NCI-H2227 (cell line): ENCODE results near the gene CLPTM1.

Source experiments
- DNase-seq: peaks from one replicate; lab custom pipeline; 2025; ENCODE audit not compliant: unreplicated experiment; lab: John Stamatoyannopoulos, UW

CLPTM1 gene

DNA sequence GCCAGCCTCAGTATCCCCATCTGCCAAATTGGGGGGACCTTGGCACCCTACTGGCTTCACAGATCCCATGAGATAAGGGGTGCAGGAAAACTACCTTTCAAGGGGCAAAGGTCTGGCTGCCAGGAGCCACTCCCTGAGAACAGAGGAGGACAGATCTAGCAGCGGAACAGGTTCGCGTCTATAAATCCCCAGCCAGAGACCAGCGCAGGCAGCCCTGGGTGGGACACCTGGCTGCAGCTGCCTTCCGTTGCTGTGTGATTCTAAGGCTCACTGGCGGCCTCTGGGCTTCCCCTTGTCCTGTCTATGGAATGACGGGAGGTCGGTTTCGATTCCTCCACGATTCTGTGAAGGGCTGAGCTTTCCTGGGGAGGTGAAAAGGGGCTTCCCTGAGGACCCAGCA lies 53.4 kb downstream of the CLPTM1 start:
- no peak for DNase-seq

DNA sequence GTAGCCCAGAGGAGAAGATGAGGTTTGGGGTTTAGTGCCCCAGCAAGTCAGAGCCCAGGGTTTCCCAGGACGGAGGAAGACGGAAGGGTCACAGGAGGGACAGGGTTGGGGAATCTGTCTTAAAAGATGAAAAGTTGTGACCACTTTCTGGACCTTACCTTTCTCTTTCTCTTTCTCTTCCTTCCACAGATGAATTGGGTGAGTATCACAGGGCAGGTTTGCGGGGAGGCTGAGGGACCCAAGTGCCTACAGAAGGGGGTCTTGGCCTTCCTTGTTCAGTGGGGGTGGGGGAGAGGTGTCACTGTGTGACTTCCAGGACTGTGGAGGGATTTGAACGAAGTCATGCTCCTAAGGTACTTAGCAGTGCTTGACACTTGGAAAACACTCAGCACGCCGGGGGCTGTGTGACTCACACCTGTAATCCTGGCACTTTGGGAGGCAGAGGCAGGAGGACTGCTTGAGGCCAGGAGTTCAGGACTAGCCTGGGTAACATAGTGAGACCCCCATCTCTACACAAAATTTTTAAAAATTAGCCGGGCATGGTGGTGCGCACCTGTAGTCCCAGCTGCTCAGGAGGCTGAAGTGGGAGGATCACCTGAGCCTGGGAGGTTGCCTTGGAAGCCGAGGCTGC lies 54.6 kb downstream of the CLPTM1 start:
- no peak for DNase-seq

DNA sequence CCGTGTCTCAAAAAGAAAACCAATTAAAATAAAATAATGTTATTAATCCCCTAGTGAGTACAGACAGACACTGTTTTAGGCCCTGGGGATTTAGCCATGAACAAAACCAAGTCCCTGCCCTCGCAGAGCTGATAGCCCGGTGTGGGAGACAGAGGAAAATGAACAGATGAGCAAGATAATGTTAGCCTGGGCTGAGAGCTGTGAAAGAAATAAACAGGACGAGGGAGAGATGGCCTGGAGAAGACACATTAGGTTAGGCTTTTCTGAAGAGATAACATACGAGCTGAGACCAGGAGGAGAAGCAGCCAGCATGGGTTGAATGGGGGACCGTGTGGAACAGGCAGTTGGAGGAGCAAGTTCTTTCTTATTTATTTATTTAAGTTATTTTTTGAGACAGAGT lies 55.1 kb downstream of the CLPTM1 start:
- no peak for DNase-seq

DNA sequence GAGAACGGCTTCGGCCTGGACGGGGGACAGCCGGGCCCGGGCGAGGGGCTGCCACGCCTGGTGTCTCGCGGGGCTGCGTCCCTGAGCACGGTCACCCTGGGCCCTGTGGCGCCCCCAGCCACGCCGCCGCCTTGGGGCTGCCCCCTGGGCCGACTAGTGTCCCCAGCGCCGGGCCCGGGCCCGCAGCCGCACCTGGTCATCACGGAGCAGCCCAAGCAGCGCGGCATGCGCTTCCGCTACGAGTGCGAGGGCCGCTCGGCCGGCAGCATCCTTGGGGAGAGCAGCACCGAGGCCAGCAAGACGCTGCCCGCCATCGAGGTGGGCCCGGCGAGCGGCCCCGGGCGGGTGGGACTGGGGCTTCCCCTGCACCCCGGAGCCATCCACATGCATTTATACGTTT lies 56.8 kb downstream of the CLPTM1 start:
- DNase-seq, result no peak

DNA sequence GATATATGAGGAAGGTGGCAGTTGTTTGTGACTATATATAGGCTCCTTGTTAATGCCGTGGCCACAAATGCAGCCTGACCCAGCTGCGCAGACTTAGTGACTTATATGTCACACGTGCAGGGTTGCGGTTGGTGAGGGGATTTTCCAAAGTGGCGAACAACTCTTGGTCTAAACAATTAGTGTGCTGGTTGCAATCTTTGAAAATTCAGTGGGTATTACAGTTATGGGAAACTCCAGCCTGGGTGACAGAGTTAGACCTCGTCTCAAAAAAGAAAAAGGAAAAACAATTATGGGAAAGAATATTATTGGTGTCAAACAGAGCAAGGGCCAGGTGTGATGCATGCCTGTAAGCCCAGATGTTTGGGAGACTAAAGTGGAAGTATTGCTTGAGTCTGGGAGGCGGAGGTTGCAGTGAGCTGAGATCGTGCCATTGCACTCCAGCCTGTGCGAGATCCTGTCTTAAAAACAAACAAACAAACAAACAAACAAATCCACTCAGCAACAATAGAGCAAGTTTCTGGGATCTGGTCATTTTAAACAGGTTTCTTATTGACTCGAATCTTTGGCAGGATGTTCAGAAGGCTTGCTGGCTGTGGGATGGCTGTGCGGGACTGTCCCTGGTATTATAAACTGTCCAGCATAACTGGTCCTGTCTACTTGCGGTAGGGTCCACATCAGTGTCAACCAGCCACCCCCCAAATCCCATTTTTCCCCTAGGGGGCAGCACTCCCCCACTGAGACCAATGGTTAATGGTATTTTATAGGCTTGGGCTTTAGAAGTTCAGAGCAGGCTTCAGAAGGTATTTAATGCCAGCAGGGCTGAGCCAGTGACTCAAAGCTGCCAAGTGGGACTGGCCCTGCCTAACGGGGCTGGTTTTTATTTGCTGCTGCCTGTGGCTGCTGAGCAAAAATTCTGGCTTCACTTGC lies 61.5 kb downstream of the CLPTM1 start:
- peak; percentile 25 for DNase-seq

DNA sequence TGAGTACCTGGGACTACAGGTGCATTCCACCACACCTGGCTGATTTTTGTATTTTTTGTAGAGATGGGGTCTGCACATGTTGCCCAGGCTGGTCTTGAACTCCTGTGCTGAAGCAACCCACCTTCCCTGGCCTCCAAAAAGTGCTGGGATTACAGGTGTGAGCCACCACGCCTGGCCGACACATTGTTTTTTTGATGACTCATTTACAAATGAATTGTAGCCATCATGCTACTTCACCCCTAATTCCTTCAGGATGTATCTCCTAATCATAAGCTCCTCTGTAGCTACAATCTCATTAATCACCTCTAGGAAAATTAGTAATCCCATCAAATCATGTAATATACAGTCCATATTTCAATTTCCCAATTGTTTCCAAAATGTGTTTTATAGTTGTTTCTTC lies 64.0 kb downstream of the CLPTM1 start:
- no peak for DNase-seq

DNA sequence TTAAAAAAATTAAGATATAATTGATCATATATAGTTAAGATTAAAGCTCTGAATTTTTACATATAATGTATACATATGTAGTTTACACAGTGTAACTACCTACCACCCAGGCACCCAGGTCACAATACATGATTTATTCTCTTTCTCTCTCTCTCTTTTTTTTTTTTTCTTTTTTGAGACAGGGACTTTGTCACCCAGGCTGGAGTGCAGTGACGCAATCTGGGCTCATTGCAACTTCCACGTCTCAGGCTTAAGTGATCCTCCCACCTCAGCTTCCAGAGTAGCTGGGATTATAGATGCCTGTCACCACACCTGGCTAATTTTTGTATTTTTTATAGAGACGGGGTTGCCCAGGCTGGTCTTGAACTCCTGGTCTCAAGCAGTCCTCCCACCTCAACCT lies 64.9 kb downstream of the CLPTM1 start:
- no peak for DNase-seq

DNA sequence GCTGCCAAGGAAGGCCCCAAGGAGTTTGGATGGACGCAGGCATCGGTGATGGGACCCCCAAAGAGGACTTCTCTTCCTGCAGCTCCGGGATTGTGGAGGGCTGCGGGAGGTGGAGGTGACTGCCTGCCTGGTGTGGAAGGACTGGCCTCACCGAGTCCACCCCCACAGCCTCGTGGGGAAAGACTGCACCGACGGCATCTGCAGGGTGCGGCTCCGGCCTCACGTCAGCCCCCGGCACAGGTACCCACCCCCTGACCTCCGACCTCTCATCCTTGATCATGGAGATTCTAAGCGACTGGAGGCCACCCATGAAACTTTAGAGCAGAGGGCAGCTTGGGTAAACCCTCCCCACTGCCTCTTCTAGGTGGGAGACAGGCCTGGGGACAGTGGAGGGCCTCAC lies 66.8 kb downstream of the CLPTM1 start:
- DNase-seq, result no peak

DNA sequence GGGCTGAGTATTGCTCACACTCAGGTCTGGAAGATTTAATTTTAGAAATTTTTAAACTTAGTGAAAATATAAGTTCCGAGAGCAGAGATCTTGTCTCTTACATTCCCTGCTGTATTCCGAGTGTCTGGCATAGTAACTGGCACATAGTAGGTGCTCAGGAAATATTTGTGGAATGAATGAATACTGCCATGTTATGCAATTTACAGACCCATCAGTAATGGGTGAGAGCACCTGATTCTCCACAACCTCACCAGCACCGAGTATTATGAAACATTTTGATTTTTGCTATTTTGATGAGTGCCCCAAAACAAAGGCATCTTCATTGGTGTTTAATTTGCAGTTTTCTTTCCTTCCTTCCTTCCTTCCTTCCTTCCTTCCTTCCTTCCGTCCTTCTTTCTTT lies 67.9 kb downstream of the CLPTM1 start:
- DNase-seq, result no peak

DNA sequence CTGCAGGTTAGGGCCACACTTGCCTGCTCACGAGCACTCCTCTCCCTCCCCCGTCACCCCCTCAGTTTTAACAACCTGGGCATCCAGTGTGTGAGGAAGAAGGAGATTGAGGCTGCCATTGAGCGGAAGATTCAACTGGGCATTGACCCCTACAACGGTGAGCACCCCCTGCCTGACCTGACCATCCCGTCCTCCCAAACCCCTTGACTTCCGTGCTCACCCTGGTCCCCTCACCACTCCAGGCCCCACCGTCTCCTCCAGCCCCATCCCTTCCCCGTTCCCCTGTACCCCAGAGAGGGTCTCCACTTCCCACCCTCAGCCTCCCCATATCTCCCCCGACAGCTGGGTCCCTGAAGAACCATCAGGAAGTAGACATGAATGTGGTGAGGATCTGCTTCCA lies 70.1 kb downstream of the CLPTM1 start:
- DNase-seq, result no peak

DNA sequence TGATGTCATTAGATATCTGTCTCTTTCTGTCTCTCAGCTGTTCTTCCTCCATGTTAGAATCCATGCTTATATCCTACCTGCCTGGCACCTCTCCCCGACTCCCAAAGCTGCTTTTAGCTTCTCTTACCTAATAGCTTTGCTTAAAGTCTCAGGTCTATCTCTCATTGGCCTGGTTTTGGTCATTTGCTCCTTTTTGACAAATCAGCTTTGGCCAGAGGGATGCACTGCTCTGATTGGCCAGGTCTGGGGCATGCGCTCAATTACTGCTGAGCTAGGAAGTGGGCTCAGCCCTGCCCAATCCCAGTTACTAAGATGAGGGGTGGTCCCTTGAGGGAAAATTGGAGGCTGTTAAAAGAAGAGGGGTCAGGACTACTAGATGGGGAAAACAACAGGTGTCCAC lies 72.2 kb downstream of the CLPTM1 start:
- no peak for DNase-seq

DNA sequence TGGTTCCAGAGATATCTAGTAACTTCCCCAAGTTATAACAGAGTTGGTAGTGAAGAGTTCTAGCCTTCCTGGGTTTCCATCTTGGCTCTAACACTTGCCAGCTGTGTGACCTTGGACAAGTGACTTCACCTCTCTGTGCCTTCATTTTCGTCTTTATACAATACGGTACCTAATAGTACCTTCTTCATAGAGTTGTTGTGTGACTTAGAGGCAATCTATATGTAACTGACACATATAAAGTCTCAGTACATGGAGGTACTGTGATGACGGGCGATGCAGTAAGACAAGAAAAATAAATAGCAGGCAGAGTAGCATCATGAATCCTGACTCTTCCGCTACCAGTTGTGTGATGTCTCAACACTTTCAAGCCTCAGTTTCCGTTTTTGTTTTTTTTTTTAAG lies 75.6 kb downstream of the CLPTM1 start:
- no peak for DNase-seq

DNA sequence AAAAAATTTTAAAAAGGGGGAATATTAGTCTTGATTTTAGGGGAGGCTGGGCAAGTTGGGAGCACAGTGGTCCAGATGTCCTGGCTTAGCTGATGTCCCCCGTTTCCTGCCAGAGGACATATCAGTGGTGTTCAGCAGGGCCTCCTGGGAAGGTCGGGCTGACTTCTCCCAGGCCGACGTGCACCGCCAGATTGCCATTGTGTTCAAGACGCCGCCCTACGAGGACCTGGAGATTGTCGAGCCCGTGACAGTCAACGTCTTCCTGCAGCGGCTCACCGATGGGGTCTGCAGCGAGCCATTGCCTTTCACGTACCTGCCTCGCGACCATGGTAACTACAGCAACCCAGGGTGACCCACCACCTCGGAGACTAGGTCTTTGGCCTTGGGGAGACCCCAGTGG lies 77.2 kb downstream of the CLPTM1 start:
- no peak for DNase-seq

DNA sequence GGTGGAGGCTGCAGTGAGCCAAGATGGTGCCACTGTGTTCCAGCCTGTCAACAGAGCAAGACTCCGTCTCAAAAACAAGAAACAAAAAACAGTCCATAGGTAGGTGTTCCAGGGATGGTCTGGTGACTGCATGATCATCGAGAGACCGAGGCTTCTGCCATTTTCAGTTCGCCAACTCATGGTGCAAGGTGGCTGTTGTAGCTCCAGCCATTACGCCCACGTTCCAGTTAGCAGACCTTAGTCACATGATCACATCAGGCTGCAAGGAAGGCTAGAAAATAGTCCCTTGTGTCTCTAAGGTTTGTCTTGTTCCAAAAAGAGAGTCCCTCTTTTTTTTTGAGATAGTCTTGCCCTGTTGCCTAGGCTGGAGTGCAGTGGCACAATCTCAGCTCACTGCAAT lies 80.6 kb downstream of the CLPTM1 start:
- no peak for DNase-seq

DNA sequence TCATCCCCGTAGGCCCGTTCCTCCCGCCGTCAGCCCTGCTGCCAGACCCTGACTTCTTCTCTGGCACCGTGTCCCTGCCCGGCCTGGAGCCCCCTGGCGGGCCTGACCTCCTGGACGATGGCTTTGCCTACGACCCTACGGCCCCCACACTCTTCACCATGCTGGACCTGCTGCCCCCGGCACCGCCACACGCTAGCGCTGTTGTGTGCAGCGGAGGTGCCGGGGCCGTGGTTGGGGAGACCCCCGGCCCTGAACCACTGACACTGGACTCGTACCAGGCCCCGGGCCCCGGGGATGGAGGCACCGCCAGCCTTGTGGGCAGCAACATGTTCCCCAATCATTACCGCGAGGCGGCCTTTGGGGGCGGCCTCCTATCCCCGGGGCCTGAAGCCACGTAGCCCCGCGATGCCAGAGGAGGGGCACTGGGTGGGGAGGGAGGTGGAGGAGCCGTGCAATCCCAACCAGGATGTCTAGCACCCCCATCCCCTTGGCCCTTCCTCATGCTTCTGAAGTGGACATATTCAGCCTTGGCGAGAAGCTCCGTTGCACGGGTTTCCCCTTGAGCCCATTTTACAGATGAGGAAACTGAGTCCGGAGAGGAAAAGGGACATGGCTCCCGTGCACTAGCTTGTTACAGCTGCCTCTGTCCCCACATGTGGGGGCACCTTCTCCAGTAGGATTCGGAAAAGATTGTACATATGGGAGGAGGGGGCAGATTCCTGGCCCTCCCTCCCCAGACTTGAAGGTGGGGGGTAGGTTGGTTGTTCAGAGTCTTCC lies 82.4 kb downstream of the CLPTM1 start:
- DNase-seq, result no peak

DNA sequence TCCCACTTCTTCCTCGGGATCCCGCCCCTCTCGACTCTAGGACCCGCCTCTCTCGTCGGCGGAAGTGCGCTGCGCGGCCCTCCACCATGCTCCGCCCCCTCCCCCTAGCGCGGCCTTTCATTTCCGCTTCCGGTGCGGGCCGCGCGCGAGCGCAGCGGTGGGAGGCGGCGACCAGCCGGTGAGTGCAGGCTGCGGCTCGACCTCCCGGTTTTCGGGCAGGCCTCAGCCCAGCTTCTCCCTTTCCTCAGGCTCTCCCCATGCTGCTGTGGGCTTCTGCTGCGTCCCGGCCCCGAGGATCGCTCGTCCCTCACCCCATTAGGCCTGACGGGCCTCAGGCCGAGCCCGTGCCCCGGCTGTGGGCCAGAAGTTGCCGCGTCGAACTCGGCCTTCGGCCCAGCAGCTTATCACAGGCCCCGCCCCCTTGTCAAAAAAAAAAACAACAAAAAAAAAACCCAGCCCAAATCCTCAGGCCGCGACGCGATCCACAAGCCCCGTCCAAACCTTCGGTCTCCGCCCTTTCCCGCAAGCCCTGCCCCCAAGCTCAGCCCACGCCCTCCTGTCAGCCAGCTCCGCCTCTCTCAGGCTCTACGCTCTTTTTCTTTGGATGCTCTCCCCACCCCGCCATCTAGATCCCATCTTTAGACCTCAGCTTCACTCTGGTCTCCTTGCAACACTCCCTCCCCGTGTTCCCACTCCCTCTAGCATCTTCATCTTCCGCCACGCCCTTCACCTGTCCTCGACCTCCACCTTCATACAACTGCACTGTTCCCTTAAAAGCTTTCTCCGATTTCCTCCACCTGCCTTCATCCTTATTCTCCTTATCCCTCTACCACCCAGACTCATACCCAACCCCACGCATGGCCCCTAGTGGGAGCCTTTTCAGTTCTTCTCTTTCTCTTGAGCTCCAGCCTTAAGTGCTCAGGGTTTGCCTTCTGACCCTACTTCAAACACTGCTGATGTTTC lies 84.0 kb downstream of the CLPTM1 start, which contains the start of gene CLASRP:
Gene CLASRP (plus strand): TSS at position 115 of the 963 bp plus-strand sequence. CDS start 1,168 bp downstream, outside the sequence.
- DNase-seq, result peak; percentile 90

DNA sequence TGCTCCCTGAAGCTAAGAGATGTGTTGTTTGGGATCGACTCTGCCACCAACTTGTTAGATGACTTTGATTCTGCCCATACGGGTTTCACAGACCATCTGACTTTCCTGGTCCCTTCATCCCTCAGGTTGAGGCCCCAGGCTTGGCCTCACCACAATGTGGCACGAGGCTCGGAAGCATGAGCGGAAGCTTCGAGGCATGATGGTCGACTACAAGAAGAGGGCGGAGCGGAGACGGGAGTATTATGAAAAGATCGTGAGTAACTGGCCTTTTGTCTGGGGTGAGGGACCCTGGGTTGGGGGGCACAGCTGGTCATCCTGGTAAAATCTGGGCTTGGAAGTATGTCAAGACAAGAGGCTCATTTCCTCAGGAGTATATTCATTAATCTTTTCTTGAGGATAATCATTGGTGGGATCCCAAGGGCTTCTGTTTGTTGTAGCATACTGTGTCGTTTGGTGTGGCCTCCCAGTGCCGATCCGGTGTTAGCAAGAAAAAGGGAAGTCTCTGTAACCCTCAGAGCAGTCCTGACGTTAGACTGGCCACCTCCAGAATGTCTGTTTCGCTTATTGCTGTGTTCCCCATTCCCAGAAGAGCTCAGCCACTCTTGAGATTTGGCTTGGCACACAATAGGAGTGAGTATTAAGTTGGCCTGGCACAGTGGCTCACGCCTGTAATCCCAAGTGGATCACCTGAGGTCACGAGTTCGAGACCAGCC lies 85.0 kb downstream of the CLPTM1 start:
- no peak for DNase-seq

DNA sequence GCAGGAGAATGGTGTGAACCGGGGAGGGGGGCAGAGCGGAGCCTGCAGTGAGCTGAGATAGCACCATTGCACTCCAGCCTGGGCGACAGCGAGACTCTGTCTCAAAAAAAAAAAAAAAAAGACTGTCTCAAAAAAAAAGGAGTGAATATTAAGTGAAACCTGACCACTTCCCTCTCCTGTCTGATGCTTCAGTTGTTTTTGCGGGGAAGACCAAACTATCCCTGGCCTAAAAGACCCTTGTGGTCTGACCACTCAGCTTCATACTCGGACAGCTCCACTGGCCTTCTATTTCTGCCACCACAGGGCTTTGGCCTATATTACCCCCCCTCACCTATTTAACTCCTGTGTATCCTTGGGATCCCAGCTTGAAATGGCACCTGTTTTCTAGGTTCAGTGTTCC lies 85.9 kb downstream of the CLPTM1 start:
- DNase-seq, result no peak
